Endodermal cell (in vitro differentiated cells): ENCODE results near the gene OR2W1. TPM values are rescaled to one million over a fixed set of nuclear protein-coding genes. Genes with fewer than 3 reads are reported as not detected.

Source experiments
- DNase-seq: peaks from one replicate; pipeline ENCODE4 v3.0.0-alpha.2; 2017
- H3K27ac ChIP-seq: 2 replicates; pipeline ENCODE4 v1.5.1; 2013; ENCODE audit warnings: mild to moderate bottlenecking, low read depth, low read length, moderate library complexity
- H3K27me3 ChIP-seq: 2 replicates; pipeline ENCODE4 v1.6.1; 2013; ENCODE audit warnings: mild to moderate bottlenecking, low read length, moderate library complexity; ENCODE audit not compliant: insufficient read depth, control insufficient read depth, poor library complexity, severe bottlenecking
- H3K36me3 ChIP-seq: 2 replicates; pipeline ENCODE4 v1.7.0; 2013; ENCODE audit warnings: mild to moderate bottlenecking, low read length, moderate library complexity; ENCODE audit not compliant: control insufficient read depth, insufficient read depth
- H3K4me1 ChIP-seq: one replicate; pipeline ENCODE4 v1.7.0; 2013; ENCODE audit warnings: low read length; ENCODE audit not compliant: control insufficient read depth, insufficient read depth
- H3K4me3 ChIP-seq: 2 replicates; pipeline ENCODE4 v1.5.1; 2013; ENCODE audit warnings: mild to moderate bottlenecking, low read length, moderate library complexity
- H3K9ac ChIP-seq: 2 replicates; pipeline ENCODE4 v1.6.1; 2013; ENCODE audit warnings: mild to moderate bottlenecking, low read length, moderate library complexity; ENCODE audit not compliant: poor library complexity, severe bottlenecking; ENCODE audit errors: extremely low read depth
- H3K9me3 ChIP-seq: 2 replicates; pipeline ENCODE4 v1.6.1; 2013; ENCODE audit warnings: mild to moderate bottlenecking, low read length, moderate library complexity; ENCODE audit not compliant: control insufficient read depth
- H3K27ac Mint-ChIP-seq: 2 replicates; pipeline ENCODE4 v1.8.0; 2020; ENCODE audit warnings: mixed read lengths
- H3K27me3 Mint-ChIP-seq: 2 replicates; pipeline ENCODE4 v1.8.0; 2021; ENCODE audit warnings: mild to moderate bottlenecking, mixed read lengths; ENCODE audit not compliant: insufficient read depth
- H3K36me3 Mint-ChIP-seq: 2 replicates; pipeline ENCODE4 v1.8.0; 2020; ENCODE audit warnings: low read depth, mixed read lengths
- H3K4me1 Mint-ChIP-seq: 2 replicates; pipeline ENCODE4 v1.8.0; 2020; ENCODE audit warnings: mixed read lengths
- H3K4me3 Mint-ChIP-seq: 2 replicates; pipeline ENCODE4 v1.8.0; 2020; ENCODE audit warnings: mild to moderate bottlenecking, moderate library complexity, mixed read lengths
- H3K9me3 Mint-ChIP-seq: 2 replicates; pipeline ENCODE4 v1.8.0; 2020; ENCODE audit warnings: mild to moderate bottlenecking, mixed read lengths
- CTCF ChIP-seq: fragments of 200-600 bp; sonication (generic); conservative IDR thresholded peaks from 2 replicates; pipeline ENCODE4 v1.5.0; 2021; ENCODE audit warnings: antibody characterized with exemption, mild to moderate bottlenecking
- WGBS, 2 experiments: methylation state at CpG; one replicate each; pipeline versions ENCODE4 v1.1.5 to v1.1.7; 2013; ENCODE audit warnings: missing lambda C conversion rate in 2 of 2, mixed read lengths in 1 of 2; ENCODE audit not compliant: insufficient coverage in 1 of 2, insufficient read length in 1 of 2; 5-methylcytosine and 5-hydroxymethylcytosine counted together
- long read RNA-seq, 4 experiments: library from polyadenylated mRNA in 2 of 4; library from RNA in 1 of 4; library from capped mRNA in 1 of 4; stranded (forward) in 3 of 4; unstranded in 1 of 4; transcript quantifications; one replicate each; pipeline ENCODE4 v2.0.0, GENCODE V29; 2020 to 2021; ENCODE audit warnings: inconsistent platforms in 1 of 4
- polyA plus RNA-seq, 2 experiments: library from polyadenylated mRNA; stranded (reverse); fragments of 50-300 nt; gene quantifications; one replicate each; pipeline ENCODE4 v1.2.3, GENCODE V29; 2013
- total RNA-seq, 2 donors: library from RNA; stranded (reverse); fragmentation: NEBNext Ultra II Directional in 1 of 2; extraction: Animal tissue kit (Norgen Biotek cat#: 25700) in 1 of 2; gene quantifications; 2 replicates in 1 of 2; 3 replicates in 1 of 2; pipeline ENCODE4 v1.2.1, GENCODE V29; 2021

Gene OR2W1
- total RNA-seq: not detected
- not detected for polyA plus RNA-seq (2013, experiment 1 of 2)
- polyA plus RNA-seq (2013, experiment 2 of 2): not detected
- long read RNA-seq, experiment 1: 0 reads
- long read RNA-seq, experiment 2: 0 reads
- long read RNA-seq, experiment 3: 0 reads
- long read RNA-seq, experiment 4: 0 reads

GRCh38 chr6:29045075-29045474 is at the start of gene OR2W1:
OR2W1 (minus strand) TSS chr6:29045175; CDS start chr6:29045175, 0 bp downstream.
- WGBS, 2 experiments: 90 to 100% methylated on average over 1 of the region's 1 CpG
- H3K27me3 Mint-ChIP-seq: peaks cover 7% of the 10 kb centered on the region
- H3K36me3 Mint-ChIP-seq: no peaks in the 10 kb centered on the region
- H3K9ac ChIP-seq: no peak within 1 kb of the TSS
- H3K27me3 ChIP-seq: no peaks in the 10 kb centered on the region
- no peaks in the 10 kb centered on the region for H3K9me3 Mint-ChIP-seq
- H3K4me3 ChIP-seq: no peak within 1 kb of the TSS
- no peaks in the 10 kb centered on the region for H3K4me1 ChIP-seq
- no peaks in the 10 kb centered on the region for H3K9me3 ChIP-seq
- H3K4me1 Mint-ChIP-seq: no peaks in the 10 kb centered on the region
- no peak within 1 kb of the TSS for H3K27ac Mint-ChIP-seq
- H3K4me3 Mint-ChIP-seq: no peak within 1 kb of the TSS
- H3K36me3 ChIP-seq: no peaks in the 10 kb centered on the region
- DNase-seq: no peak
- no peak within 1 kb of the TSS for H3K27ac ChIP-seq
- no peak for TF ChIP-seq CTCF

DNA sequence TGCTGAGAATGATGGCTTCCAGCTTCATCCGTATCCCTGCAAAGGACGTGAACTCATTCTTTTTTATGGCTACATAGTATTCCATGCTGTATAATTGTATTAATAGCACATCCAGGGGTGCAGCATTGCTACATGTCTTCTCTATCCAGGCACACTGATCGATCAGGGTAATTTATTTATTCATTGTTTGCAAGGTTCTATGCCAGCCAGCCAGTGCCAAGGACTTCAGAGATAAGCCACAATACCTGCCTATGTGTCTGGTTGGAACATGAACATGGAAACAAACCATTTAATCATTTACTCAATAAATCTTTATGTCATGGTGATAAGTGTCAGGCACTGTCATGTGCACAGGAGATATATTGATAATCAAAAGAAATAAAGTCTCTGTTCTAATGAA is 48.0 kb upstream of the OR2W1 start:
- H3K27ac Mint-ChIP-seq: no peak overlapping the region
- no peaks in the 10 kb centered on the region for H3K27me3 Mint-ChIP-seq
- no peaks in the 10 kb centered on the region for H3K36me3 ChIP-seq
- no peak overlapping the region for H3K4me3 ChIP-seq
- no peak for TF ChIP-seq CTCF
- no peaks in the 10 kb centered on the region for H3K4me1 Mint-ChIP-seq
- no peaks in the 10 kb centered on the region for H3K9me3 ChIP-seq
- no peaks in the 10 kb centered on the region for H3K9me3 Mint-ChIP-seq
- no peak for DNase-seq
- no peak overlapping the region for H3K4me3 Mint-ChIP-seq
- no peaks in the 10 kb centered on the region for H3K27me3 ChIP-seq
- 95 to 100% methylated on average over 1 to 3 of the region's 3 CpGs for WGBS, 2 experiments
- no peak overlapping the region for H3K9ac ChIP-seq
- no peak overlapping the region for H3K27ac ChIP-seq
- H3K36me3 Mint-ChIP-seq: no peaks in the 10 kb centered on the region
- no peaks in the 10 kb centered on the region for H3K4me1 ChIP-seq

DNA sequence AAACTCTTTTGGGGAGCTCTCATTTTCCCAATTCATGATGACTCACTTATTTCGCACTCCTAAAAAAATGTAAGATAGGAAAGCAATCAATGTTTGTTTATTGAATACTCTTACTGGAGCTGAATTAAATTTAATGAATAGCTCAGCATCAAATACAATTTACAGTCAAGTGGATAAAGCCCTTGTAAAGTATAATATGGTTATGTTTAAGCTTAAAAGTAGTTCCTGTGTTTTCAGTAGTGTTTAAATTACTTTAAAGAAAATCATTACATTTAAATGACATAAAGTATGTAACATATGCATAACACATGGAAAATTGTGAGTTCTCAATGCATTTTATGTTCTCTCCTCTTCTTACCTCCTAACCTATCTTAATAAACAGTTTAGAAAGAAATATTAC is 42.2 kb upstream of the OR2W1 start, which contains the start of gene OR2B3:
Gene OR2B3, minus strand, starts transcription at position 101 of the 400 bp plus-strand sequence. Its CDS starts 65 bp downstream, at position 36.
- Mint-ChIP-seq H3K9me3 (no peaks in the 10 kb centered on the region), H3K27ac (no peak within 1 kb of the TSS), H3K27me3 (no peaks in the 10 kb centered on the region), H3K36me3 (no peaks in the 10 kb centered on the region), H3K4me3 (no peak within 1 kb of the TSS), H3K4me1 (no peaks in the 10 kb centered on the region)
- Histone ChIP-seq H3K9ac (no peak within 1 kb of the TSS), H3K4me1 (no peaks in the 10 kb centered on the region), H3K36me3 (no peaks in the 10 kb centered on the region), H3K9me3 (no peaks in the 10 kb centered on the region), H3K4me3 (no peak within 1 kb of the TSS), H3K27ac (no peak within 1 kb of the TSS), H3K27me3 (no peaks in the 10 kb centered on the region)
- WGBS, 2 experiments: 100% methylated on average over 1 of the region's 1 CpG; no CpG with 5 or more reads in 1 of the 2 experiments
- no peak for TF ChIP-seq CTCF
- DNase-seq: no peak
